ENCODE data around the gene TFPI2.

DNA sequence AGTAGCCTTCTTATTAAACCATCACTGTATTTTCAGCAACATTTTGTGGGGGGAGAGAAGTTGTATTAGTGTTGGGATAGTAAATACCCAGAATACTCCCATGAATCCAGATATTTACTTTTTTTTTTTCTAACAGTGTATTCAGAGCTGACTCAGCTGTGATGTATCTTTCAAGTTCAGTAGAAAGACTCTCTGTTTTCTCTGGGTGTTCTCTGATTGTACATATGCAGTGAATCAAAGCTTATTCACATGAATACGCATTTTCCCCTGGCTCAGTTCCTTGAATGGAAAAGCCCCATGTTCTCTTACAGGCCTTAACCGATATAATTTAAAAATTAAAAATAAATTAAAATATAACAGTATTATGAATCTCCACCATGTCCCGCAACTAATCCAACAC lies 1.3 kb downstream of the TFPI2 start:
- no peak for TF ChIP-seq POLR2A (IDR thresholded peaks at IDR 0.05)
- TF ChIP-seq, protein P1, sequence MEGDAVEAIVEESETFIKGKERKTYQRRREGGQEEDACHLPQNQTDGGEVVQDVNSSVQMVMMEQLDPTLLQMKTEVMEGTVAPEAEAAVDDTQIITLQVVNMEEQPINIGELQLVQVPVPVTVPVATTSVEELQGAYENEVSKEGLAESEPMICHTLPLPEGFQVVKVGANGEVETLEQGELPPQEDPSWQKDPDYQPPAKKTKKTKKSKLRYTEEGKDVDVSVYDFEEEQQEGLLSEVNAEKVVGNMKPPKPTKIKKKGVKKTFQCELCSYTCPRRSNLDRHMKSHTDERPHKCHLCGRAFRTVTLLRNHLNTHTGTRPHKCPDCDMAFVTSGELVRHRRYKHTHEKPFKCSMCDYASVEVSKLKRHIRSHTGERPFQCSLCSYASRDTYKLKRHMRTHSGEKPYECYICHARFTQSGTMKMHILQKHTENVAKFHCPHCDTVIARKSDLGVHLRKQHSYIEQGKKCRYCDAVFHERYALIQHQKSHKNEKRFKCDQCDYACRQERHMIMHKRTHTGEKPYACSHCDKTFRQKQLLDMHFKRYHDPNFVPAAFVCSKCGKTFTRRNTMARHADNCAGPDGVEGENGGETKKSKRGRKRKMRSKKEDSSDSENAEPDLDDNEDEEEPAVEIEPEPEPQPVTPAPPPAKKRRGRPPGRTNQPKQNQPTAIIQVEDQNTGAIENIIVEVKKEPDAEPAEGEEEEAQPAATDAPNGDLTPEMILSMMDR (IDR thresholded peaks at IDR 0.05 in 4 of 5, conservative IDR thresholded peaks at IDR 0.05 in 1 of 5), result no peak
